ENCODE data around the gene NOS2.
"Not testable (repeated sequence)": the region's sequence is repeated elsewhere in the genome, so short reads cannot be mapped to it uniquely, and the experiment has no call there.

NOS2 gene

GRCh38 chr17:27788919-27789318 lies 11.4 kb downstream of the NOS2 start:
- DNase-seq (ENCODE audit: low read depth): no peak

- no peak for DNase-seq (ENCODE audit: low read depth)
Observed at GRCh38 chr17:27783440-27784350, 16.6 kb downstream of the NOS2 start.

GRCh38 chr17:27782791-27783206 lies 17.5 kb downstream of the NOS2 start:
- DNase-seq (ENCODE audit: low read depth): no peak

- no peak for DNase-seq (ENCODE audit: low read depth)
Observed at GRCh38 chr17:27780828-27781404, 19.4 kb downstream of the NOS2 start.

- no peak for DNase-seq (ENCODE audit: low read depth)
Observed at GRCh38 chr17:27780092-27780827, 20.1 kb downstream of the NOS2 start.

GRCh38 chr17:27778183-27778582 lies 22.1 kb downstream of the NOS2 start:
- DNase-seq (ENCODE audit: low read depth): no peak

- no peak for DNase-seq (ENCODE audit: low read depth)
Observed at GRCh38 chr17:27776882-27777624, 23.3 kb downstream of the NOS2 start.

GRCh38 chr17:27771586-27771985 lies 28.7 kb downstream of the NOS2 start:
- no peak for DNase-seq (ENCODE audit: low read depth)

- DNase-seq (ENCODE audit: low read depth): no peak
Observed at GRCh38 chr17:27770877-27771276, 29.5 kb downstream of the NOS2 start.

GRCh38 chr17:27768858-27769410 lies 31.4 kb downstream of the NOS2 start:
- no peak for DNase-seq (ENCODE audit: low read depth)

- DNase-seq (ENCODE audit: low read depth): no peak
Observed at GRCh38 chr17:27766438-27766837, 33.9 kb downstream of the NOS2 start.

GRCh38 chr17:27765353-27765752 lies 35.0 kb downstream of the NOS2 start:
- no peak for DNase-seq (ENCODE audit: low read depth)

GRCh38 chr17:27764589-27764988 lies 35.7 kb downstream of the NOS2 start:
- no peak for DNase-seq (ENCODE audit: low read depth)

- DNase-seq (ENCODE audit: low read depth): no peak
Observed at GRCh38 chr17:27762527-27763305, 37.6 kb downstream of the NOS2 start.

GRCh38 chr17:27760931-27761330 lies 39.4 kb downstream of the NOS2 start:
- DNase-seq (ENCODE audit: low read depth): not testable (repeated sequence)

GRCh38 chr17:27760069-27760885 lies 40.1 kb downstream of the NOS2 start:
- peak; percentile 42 for DNase-seq (ENCODE audit: low read depth)

- DNase-seq (ENCODE audit: low read depth): no peak
Observed at GRCh38 chr17:27759528-27759927, 40.8 kb downstream of the NOS2 start.

- DNase-seq (ENCODE audit: low read depth): no peak
Observed at GRCh38 chr17:27756467-27757371, 43.6 kb downstream of the NOS2 start.
